SK-N-SH (cell line): ENCODE measurements around the gene MAP3K4.

Source experiments
- CHD2 ChIP-seq: fragments of 150-350 bp; IDR thresholded peaks from 2 replicates; pipeline ENCODE4 v1.6.1; 2018; ENCODE audit warnings: low read length; ENCODE audit not compliant: partially characterized antibody
- EP300 ChIP-seq, 2 experiments: IDR thresholded peaks; 2 replicates each; pipeline versions ENCODE4 v1.4.0 to v1.6.1; 2012; ENCODE audit warnings: borderline replicate concordance in 1 of 2, low read depth in 1 of 2, low read length in 1 of 2
- EZH2phosphoT487 ChIP-seq: fragments of 200-600 bp; sonication (generic); IDR thresholded peaks from 2 replicates; pipeline ENCODE4 v1.6.1; 2017; ENCODE audit warnings: low read depth, mixed run types, mild to moderate bottlenecking, antibody characterized with exemption, moderate library complexity, borderline replicate concordance
- MEF2A ChIP-seq: IDR thresholded peaks from 2 replicates; pipeline ENCODE4 v1.4.0; 2012; ENCODE audit warnings: low read depth, borderline replicate concordance
- POLR2AphosphoS5 ChIP-seq: IDR thresholded peaks from 2 replicates; pipeline ENCODE4 v1.6.1; 2012; ENCODE audit warnings: low read depth, low read length
- RAD21 ChIP-seq: IDR thresholded peaks from 2 replicates; pipeline ENCODE4 v1.6.1; 2012; ENCODE audit warnings: mild to moderate bottlenecking, low read length
- RXRA ChIP-seq: IDR thresholded peaks from 2 replicates; pipeline ENCODE4 v1.4.0; 2012; ENCODE audit warnings: low read depth, mild to moderate bottlenecking, borderline replicate concordance
- SMC3 ChIP-seq: IDR thresholded peaks from 2 replicates; pipeline ENCODE4 v1.6.1; 2012; ENCODE audit warnings: low read depth, low read length, improper control_type of control experiment
- YY1 ChIP-seq: IDR thresholded peaks from 2 replicates; pipeline ENCODE4 v1.4.0; 2012; ENCODE audit warnings: low read depth, mild to moderate bottlenecking
- TF ChIP-seq, protein P1 (sequence below): fragments of 200-600 bp; sonication (generic); IDR thresholded peaks from 2 replicates; pipeline ENCODE4 v1.6.1; 2017; ENCODE audit warnings: antibody characterized with exemption, mild to moderate bottlenecking, moderate library complexity
- TF ChIP-seq, protein P2 (sequence below): IDR thresholded peaks from 2 replicates; pipeline ENCODE4 v1.6.1; 2012; ENCODE audit warnings: mild to moderate bottlenecking, low read depth, low read length, moderate library complexity
- TF ChIP-seq, protein P3 (sequence below): IDR thresholded peaks from 2 replicates; pipeline ENCODE4 v1.4.0; 2012; ENCODE audit warnings: low read depth, borderline replicate concordance

DNA sequence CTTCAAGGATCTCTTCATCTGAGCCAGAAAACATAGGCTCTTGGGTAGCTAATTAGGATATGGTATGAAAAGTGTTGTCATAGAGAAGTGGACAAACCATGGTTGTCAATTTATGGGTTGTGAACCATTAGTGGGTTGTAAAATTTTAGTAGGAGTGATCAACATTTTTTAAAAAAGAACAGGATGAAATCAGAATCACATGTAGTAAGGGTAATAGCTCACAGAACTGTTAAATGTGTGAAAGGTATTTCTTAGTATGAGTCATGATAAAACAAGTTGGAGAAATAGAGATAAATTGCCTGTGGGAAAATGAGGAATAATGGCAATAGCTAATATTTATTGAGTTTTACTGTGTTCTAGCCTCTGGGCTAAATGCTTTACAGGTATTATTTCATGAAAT lies 113.4 kb downstream of the MAP3K4 start:
- no peak for TF ChIP-seq EP300 (IDR thresholded peaks at IDR 0.05; ENCODE audit: borderline replicate concordance in 1 of 2, low read depth in 1 of 2, low read length in 1 of 2)
- TF ChIP-seq EZH2phosphoT487, result no peak
- no peak for TF ChIP-seq POLR2AphosphoS5
- TF ChIP-seq, protein P1, sequence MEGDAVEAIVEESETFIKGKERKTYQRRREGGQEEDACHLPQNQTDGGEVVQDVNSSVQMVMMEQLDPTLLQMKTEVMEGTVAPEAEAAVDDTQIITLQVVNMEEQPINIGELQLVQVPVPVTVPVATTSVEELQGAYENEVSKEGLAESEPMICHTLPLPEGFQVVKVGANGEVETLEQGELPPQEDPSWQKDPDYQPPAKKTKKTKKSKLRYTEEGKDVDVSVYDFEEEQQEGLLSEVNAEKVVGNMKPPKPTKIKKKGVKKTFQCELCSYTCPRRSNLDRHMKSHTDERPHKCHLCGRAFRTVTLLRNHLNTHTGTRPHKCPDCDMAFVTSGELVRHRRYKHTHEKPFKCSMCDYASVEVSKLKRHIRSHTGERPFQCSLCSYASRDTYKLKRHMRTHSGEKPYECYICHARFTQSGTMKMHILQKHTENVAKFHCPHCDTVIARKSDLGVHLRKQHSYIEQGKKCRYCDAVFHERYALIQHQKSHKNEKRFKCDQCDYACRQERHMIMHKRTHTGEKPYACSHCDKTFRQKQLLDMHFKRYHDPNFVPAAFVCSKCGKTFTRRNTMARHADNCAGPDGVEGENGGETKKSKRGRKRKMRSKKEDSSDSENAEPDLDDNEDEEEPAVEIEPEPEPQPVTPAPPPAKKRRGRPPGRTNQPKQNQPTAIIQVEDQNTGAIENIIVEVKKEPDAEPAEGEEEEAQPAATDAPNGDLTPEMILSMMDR, result no peak
- TF ChIP-seq, protein P2, sequence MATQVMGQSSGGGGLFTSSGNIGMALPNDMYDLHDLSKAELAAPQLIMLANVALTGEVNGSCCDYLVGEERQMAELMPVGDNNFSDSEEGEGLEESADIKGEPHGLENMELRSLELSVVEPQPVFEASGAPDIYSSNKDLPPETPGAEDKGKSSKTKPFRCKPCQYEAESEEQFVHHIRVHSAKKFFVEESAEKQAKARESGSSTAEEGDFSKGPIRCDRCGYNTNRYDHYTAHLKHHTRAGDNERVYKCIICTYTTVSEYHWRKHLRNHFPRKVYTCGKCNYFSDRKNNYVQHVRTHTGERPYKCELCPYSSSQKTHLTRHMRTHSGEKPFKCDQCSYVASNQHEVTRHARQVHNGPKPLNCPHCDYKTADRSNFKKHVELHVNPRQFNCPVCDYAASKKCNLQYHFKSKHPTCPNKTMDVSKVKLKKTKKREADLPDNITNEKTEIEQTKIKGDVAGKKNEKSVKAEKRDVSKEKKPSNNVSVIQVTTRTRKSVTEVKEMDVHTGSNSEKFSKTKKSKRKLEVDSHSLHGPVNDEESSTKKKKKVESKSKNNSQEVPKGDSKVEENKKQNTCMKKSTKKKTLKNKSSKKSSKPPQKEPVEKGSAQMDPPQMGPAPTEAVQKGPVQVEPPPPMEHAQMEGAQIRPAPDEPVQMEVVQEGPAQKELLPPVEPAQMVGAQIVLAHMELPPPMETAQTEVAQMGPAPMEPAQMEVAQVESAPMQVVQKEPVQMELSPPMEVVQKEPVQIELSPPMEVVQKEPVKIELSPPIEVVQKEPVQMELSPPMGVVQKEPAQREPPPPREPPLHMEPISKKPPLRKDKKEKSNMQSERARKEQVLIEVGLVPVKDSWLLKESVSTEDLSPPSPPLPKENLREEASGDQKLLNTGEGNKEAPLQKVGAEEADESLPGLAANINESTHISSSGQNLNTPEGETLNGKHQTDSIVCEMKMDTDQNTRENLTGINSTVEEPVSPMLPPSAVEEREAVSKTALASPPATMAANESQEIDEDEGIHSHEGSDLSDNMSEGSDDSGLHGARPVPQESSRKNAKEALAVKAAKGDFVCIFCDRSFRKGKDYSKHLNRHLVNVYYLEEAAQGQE, result no peak
- no peak for TF ChIP-seq YY1
- TF ChIP-seq SMC3, result no peak
- no peak for TF ChIP-seq MEF2A
- no peak for TF ChIP-seq RAD21
- no peak for TF ChIP-seq CHD2
- no peak for TF ChIP-seq RXRA
- TF ChIP-seq, protein P3, sequence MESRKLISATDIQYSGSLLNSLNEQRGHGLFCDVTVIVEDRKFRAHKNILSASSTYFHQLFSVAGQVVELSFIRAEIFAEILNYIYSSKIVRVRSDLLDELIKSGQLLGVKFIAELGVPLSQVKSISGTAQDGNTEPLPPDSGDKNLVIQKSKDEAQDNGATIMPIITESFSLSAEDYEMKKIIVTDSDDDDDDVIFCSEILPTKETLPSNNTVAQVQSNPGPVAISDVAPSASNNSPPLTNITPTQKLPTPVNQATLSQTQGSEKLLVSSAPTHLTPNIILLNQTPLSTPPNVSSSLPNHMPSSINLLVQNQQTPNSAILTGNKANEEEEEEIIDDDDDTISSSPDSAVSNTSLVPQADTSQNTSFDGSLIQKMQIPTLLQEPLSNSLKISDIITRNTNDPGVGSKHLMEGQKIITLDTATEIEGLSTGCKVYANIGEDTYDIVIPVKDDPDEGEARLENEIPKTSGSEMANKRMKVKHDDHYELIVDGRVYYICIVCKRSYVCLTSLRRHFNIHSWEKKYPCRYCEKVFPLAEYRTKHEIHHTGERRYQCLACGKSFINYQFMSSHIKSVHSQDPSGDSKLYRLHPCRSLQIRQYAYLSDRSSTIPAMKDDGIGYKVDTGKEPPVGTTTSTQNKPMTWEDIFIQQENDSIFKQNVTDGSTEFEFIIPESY, result no peak
